GM12875 (cell line): Measurements from ENCODE around the gene MTERF1.

Experiments
- H3K4me3 ChIP-seq: one replicate; pipeline ENCODE4 v1.5.1; 2011; ENCODE audit warnings: low read depth, low read length, control low read depth
- CTCF ChIP-seq: IDR thresholded peaks from 2 replicates; pipeline ENCODE4 v1.5.1; 2011; ENCODE audit warnings: low read depth, mild to moderate bottlenecking, control low read depth, inconsistent platforms, low read length, moderate library complexity, borderline replicate concordance; ENCODE audit not compliant: insufficient read depth

The MTERF1 gene

DNA sequence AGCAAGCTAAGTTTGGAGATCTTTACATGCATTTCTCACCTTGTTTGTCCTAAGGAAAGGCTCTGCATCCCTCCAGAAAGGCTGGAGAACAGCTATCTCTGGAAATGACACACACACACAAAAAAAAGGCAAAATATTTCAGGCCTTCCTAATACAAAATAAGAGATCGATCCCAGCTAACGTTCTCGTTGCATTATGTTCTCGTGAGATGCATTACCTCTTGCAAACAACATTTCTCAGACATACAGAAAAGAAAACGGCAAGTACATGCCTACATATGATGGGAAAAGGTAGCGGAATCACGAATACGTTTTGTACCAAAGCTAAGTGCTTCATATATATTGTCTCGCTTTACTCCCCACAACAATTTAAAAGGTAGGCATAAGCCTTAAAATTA is 488 bp downstream of the MTERF1 start:
- H3K4me3 ChIP-seq = peak overlapping the region; percentile 92
- no peak for TF ChIP-seq CTCF

DNA sequence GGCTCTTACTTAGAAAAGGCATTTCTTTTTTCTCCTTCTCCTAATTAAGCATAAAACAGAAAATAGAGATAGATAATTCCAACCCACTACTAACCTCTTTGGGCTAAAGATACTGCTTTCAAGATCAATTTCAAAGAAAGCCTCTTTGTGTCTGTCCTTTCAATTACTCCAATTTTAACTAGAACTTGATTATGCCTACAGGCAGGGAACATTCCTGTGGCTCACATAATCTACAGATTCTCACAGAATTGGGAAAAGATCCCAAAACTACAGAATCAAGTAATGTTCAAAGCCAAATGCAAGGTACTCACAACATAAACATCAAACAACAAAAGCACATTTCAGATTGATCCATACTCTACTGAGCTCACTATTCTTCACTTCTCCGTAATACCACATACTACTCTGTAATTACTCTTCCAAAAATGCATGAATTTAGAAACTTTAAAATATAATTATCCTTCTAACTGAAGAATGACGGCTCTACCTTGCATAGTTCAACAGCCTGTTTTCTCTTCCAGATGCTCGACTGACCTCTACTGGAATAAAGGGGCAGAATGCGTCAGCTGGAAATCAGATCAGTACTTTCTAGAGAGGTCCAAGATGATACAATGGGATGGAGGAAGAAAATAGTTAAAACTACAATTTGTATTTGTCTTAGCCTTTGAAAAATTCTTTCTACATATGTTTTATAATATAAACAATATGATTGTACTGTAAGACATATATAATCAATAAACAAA is 3.9 kb downstream of the MTERF1 start:
- no peak overlapping the region for H3K4me3 ChIP-seq
- TF ChIP-seq CTCF = no peak

DNA sequence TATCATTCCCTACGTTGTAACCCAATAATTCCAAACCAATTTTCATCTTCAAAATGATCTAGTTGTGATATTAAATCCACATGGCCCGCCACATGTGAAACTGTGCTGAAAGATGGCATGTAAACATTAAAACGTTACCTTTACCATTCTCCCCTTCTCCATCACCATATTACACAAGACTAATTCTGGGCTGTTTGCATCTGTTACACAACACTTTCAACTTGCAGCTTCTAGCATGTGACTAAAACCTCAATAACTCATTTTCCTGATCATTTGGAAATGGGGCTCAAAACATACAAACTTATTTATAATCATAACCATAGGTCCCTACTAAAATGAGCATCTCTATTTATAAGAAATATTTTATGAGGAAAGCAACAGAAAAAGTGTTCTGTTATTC is 4.7 kb downstream of the MTERF1 start:
- no peak overlapping the region for H3K4me3 ChIP-seq
- no peak for TF ChIP-seq CTCF

GRCh38 chr7:91872928-91873327 is 7.6 kb downstream of the MTERF1 start:
- TF ChIP-seq CTCF = no peak

GRCh38 chr7:91872069-91872468 is 8.4 kb downstream of the MTERF1 start:
- no peak for TF ChIP-seq CTCF
- no peak overlapping the region for H3K4me3 ChIP-seq

More at GRCh38 chr7:91872928-91873327, 7.6 kb downstream of the MTERF1 start:
- H3K4me3 ChIP-seq = no peak overlapping the region

DNA sequence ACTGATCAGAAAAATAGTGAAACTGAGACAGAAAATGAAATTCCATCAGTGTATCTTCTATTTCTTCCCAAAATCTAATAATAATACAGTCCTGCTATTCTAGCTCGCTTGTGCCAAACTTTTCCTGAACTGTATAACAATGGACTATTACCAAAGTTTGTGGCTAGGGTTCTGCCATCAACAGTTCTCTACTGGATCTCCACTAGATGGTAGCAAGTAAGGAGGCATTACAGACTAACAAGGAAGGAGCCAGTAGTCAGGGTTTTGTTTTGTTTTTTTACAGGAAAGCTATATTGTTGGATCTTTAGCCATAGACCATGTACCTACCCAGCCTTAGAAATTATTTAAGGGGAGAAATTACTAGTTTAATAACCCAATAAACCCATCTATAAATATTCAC is 10.8 kb downstream of the MTERF1 start:
- no peak for TF ChIP-seq CTCF

DNA sequence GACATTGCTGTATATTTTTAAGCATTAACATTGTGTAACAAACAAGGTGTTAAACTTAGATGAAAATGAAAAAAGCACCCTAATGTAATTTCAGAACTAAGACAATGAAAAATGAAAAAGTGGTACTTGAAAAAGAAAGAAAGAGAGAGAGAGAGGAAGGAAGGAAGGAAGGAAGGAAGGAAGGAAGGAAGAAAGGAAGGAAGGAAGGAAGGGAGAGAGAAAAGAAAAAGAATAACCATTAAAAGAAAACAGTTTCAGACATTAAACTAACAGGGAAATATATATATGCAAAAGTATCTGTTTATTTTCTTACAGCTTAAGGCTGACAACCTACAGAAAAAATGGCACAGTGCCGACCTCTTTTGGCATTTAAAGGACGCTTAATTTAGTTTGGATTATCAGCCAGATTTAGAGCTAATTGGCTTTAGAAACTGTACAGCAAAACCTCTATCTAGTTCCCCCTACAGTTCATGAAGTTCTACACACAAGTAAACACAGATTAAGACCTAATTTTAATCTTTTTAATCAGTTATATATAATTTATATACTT is 13.8 kb downstream of the MTERF1 start:
- no peak for TF ChIP-seq CTCF
- no peak overlapping the region for H3K4me3 ChIP-seq

More for the DNA sequence above, 10.8 kb downstream of the MTERF1 start:
- H3K4me3 ChIP-seq = no peak overlapping the region
